ENCODE data around the gene TRIO.

DNA sequence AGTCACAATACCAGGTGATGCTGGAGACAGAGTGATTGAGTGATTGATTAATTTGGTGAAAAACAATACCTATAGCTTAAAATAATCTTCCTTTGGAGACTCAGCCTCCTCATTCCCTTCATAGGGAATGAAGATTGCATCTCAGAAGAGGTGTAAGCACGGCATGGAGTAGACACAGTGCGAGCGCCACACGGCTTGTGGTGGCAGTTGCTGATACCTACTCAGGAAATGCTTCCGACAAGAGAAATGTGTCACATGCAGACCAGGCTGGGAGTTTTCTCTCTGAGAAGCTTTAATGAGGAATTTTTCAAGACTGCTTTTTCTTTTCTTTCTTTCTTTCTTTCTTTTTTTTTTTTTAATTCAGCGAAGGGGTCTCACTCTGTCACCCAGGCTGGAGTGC lies 226.6 kb downstream of the TRIO start:
- TF ChIP-seq YY1 (IDR thresholded peaks at IDR 0.05; ENCODE audit: low read depth): no peak
- TF ChIP-seq RAD21 (IDR thresholded peaks at IDR 0.05; ENCODE audit: low read length): no peak
- TF ChIP-seq, protein P1, sequence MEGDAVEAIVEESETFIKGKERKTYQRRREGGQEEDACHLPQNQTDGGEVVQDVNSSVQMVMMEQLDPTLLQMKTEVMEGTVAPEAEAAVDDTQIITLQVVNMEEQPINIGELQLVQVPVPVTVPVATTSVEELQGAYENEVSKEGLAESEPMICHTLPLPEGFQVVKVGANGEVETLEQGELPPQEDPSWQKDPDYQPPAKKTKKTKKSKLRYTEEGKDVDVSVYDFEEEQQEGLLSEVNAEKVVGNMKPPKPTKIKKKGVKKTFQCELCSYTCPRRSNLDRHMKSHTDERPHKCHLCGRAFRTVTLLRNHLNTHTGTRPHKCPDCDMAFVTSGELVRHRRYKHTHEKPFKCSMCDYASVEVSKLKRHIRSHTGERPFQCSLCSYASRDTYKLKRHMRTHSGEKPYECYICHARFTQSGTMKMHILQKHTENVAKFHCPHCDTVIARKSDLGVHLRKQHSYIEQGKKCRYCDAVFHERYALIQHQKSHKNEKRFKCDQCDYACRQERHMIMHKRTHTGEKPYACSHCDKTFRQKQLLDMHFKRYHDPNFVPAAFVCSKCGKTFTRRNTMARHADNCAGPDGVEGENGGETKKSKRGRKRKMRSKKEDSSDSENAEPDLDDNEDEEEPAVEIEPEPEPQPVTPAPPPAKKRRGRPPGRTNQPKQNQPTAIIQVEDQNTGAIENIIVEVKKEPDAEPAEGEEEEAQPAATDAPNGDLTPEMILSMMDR (IDR thresholded peaks at IDR 0.05): no peak
- TF ChIP-seq POLR2AphosphoS5 (IDR thresholded peaks at IDR 0.05; ENCODE audit: low read depth, low read length): no peak
- no peak for TF ChIP-seq GABPA (IDR thresholded peaks at IDR 0.05; ENCODE audit: low read depth)
- no peak for TF ChIP-seq JUND (IDR thresholded peaks at IDR 0.05)
- TF ChIP-seq, protein P2, sequence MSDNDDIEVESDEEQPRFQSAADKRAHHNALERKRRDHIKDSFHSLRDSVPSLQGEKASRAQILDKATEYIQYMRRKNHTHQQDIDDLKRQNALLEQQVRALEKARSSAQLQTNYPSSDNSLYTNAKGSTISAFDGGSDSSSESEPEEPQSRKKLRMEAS (IDR thresholded peaks at IDR 0.05; ENCODE audit: low read depth): no peak
- TF ChIP-seq, protein P3, sequence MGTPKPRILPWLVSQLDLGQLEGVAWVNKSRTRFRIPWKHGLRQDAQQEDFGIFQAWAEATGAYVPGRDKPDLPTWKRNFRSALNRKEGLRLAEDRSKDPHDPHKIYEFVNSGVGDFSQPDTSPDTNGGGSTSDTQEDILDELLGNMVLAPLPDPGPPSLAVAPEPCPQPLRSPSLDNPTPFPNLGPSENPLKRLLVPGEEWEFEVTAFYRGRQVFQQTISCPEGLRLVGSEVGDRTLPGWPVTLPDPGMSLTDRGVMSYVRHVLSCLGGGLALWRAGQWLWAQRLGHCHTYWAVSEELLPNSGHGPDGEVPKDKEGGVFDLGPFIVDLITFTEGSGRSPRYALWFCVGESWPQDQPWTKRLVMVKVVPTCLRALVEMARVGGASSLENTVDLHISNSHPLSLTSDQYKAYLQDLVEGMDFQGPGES (IDR thresholded peaks at IDR 0.05; ENCODE audit: low read depth, low read length): no peak
- no peak for TF ChIP-seq SIN3A (IDR thresholded peaks at IDR 0.05; ENCODE audit: borderline replicate concordance, low read depth, low read length)
